ENCODE data around the gene RAD23A.

The RAD23A gene

GRCh38 chr19:12997967-12998940, 52.6 kb downstream of the RAD23A start:
- Histone ChIP-seq H3K27me3 (ENCODE audit: control insufficient read depth, insufficient read depth, low read length) (peaks cover 89% of the 10 kb centered on the region), H3K9me3 (ENCODE audit: control insufficient read depth, insufficient read depth, low read length) (no peaks in the 10 kb centered on the region), H3K9ac (ENCODE audit: low read depth, low read length) (no peak overlapping the region), H3K36me3 (ENCODE audit: control insufficient read depth, insufficient read depth, low read length) (no peaks in the 10 kb centered on the region), H3K27ac (ENCODE audit: low read depth, low read length) (no peak overlapping the region), H3K4me1 (ENCODE audit: control insufficient read depth, insufficient read depth, low read length) (no peaks in the 10 kb centered on the region; the same call in 1 of the 2 replicates), H3K4me3 (ENCODE audit: low read depth, low read length) (no peak overlapping the region)

DNA sequence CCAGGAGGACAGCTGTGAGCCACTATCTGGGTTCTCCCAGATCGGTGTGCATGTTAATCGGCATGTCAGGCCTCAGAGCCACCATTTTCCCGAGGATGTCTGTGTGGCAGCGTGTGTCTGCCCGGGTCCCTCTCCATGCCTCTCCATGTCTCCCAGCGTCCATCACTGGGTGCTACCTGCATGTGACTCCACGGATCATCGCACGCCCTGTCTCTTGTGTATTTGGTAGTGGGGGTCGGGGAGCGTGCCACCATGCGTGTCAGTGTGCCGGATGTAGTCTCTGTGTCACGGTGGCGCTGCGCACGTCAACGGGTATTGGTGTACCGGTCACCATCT, 55.5 kb downstream of the RAD23A start:
- Histone ChIP-seq H3K4me1 (ENCODE audit: control insufficient read depth, insufficient read depth, low read length) (no peaks in the 10 kb centered on the region; the same call in 1 of the 2 replicates), H3K9me3 (ENCODE audit: control insufficient read depth, insufficient read depth, low read length) (no peaks in the 10 kb centered on the region), H3K36me3 (ENCODE audit: control insufficient read depth, insufficient read depth, low read length) (no peaks in the 10 kb centered on the region), H3K9ac (ENCODE audit: low read depth, low read length) (no peak overlapping the region), H3K27me3 (ENCODE audit: control insufficient read depth, insufficient read depth, low read length) (peaks cover 91% of the 10 kb centered on the region), H3K4me3 (ENCODE audit: low read depth, low read length) (no peak overlapping the region), H3K27ac (ENCODE audit: low read depth, low read length) (no peak overlapping the region)

DNA sequence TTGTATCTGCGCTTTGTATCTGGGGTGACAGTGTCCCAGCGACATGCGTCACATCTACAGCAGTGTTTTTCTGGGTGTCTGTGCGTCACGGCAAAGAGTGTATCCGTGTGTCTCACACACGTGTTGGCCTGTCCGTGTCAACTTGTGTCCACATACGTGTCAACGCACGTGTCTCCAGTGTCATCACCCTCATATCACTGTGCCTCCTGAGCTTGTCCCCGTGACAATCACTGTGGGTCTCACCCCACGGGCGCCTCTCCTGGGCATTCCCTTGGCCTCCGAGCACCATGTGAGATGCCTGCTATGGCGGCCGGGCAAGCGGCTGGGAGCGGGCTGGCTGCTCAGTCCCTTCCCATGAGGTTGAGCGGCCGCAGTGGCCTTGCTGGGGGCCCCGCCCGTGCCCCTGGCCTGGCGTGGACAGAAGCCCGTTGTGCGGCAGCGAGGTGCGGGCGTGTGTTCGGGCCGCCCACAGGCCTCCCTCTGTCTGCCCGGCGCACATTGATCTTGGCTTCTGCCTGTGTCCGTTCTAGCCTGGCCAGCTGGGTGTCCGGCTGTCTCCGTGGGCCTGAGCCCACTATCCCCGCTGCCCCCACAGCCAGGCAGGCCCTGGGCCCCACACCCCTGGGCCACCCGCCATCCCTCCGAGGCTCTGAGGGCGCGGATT, 56.0 kb downstream of the RAD23A start:
- Histone ChIP-seq H3K27me3 (ENCODE audit: control insufficient read depth, insufficient read depth, low read length) (peaks cover 90% of the 10 kb centered on the region), H3K27ac (ENCODE audit: low read depth, low read length) (no peak overlapping the region), H3K36me3 (ENCODE audit: control insufficient read depth, insufficient read depth, low read length) (no peaks in the 10 kb centered on the region), H3K9ac (ENCODE audit: low read depth, low read length) (no peak overlapping the region), H3K4me3 (ENCODE audit: low read depth, low read length) (no peak overlapping the region), H3K4me1 (ENCODE audit: control insufficient read depth, insufficient read depth, low read length) (no peaks in the 10 kb centered on the region), H3K9me3 (ENCODE audit: control insufficient read depth, insufficient read depth, low read length) (no peaks in the 10 kb centered on the region)

GRCh38 chr19:13002166-13002898, 56.7 kb downstream of the RAD23A start:
- no peaks in the 10 kb centered on the region for H3K4me1 ChIP-seq (ENCODE audit: control insufficient read depth, insufficient read depth, low read length)
- no peak overlapping the region for H3K27ac ChIP-seq (ENCODE audit: low read depth, low read length)
- no peaks in the 10 kb centered on the region for H3K36me3 ChIP-seq (ENCODE audit: control insufficient read depth, insufficient read depth, low read length)
- peaks cover 90% of the 10 kb centered on the region for H3K27me3 ChIP-seq (ENCODE audit: control insufficient read depth, insufficient read depth, low read length)
- no peak overlapping the region for H3K9ac ChIP-seq (ENCODE audit: low read depth, low read length)
- H3K9me3 ChIP-seq (ENCODE audit: control insufficient read depth, insufficient read depth, low read length): no peaks in the 10 kb centered on the region
- no peak overlapping the region for H3K4me3 ChIP-seq (ENCODE audit: low read depth, low read length)

DNA sequence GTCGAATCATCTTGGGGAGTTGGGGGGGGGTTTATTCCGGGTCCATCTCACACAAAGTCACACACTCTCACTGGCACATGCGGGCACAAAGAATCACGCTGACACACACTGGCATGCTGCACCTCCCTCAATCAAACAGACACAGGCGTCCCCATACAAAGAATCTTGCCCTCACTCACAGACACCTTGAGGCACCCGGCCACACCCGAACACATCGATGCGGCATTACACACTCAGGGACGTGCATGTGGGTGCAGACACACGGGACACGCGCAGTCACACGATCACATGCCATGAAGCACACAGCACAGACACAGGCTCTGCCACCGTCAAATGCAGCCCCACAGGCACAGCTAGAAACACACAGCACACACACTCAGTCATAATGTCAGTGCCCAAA, 57.4 kb downstream of the RAD23A start:
- H3K27ac ChIP-seq (ENCODE audit: low read depth, low read length): no peak overlapping the region
- H3K9ac ChIP-seq (ENCODE audit: low read depth, low read length): no peak overlapping the region
- no peak overlapping the region for H3K4me3 ChIP-seq (ENCODE audit: low read depth, low read length)
- peaks cover 89% of the 10 kb centered on the region for H3K27me3 ChIP-seq (ENCODE audit: control insufficient read depth, insufficient read depth, low read length)
- H3K9me3 ChIP-seq (ENCODE audit: control insufficient read depth, insufficient read depth, low read length): no peaks in the 10 kb centered on the region
- no peaks in the 10 kb centered on the region for H3K4me1 ChIP-seq (ENCODE audit: control insufficient read depth, insufficient read depth, low read length)
- no peaks in the 10 kb centered on the region for H3K36me3 ChIP-seq (ENCODE audit: control insufficient read depth, insufficient read depth, low read length)

Measured in HUES48 (cell line).